ENCODE measurements around the gene CDCP2. TPM values are rescaled to one million over a fixed set of nuclear protein-coding genes. Genes with fewer than 3 reads are reported as not detected.

CDCP2 gene
- total RNA-seq: not detected in 2 replicates

DNA sequence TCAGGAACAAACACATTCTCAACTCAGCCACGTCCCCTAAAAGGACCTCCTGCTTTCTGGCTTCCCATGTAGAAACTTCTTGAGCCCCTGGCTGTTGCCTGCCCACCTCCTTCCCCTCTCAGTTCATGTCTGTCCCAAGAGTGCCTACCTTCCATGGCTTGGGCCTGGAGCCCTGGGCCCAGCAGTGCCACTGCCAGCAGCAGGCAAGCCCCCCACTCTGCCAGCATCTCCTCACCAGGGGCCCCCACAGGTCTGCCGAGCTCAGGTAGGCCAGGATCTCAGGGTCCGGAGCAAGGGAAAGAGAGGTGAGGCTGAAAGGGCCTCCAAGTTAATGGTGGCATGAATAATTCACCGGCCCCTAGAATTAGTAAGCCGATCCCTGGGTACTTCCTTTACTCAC lies at the start of gene CDCP2:
Gene CDCP2 (minus strand): TSS at position 305 of the 400 bp plus-strand sequence. CDS start 78 bp downstream, at position 227.

DNA sequence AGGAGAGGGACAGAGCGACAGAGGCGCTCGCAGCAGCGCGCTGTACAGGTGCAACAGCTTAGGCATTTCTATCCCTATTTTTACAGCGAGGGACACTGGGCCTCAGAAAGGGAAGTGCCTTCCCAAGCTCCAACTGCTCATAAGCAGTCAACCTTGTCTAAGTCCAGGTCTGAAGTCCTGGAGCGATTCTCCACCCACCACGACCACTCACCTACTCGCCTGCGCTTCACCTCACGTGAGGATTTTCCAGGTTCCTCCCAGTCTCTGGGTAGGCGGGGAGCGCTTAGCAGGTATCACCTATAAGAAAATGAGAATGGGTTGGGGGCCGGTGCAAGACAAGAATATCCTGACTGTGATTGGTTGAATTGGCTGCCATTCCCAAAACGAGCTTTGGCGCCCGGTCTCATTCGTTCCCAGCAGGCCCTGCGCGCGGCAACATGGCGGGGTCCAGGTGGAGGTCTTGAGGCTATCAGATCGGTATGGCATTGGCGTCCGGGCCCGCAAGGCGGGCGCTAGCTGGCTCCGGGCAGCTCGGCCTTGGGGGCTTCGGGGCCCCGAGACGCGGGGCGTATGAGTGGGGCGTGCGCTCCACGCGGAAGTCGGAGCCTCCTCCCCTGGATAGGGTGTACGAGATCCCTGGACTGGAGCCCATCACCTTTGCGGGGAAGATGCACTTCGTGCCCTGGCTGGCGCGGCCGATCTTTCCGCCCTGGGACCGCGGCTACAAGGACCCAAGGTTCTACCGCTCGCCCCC lies 47.1 kb upstream of the CDCP2 start, which contains the start of the genes CYB5RL and MRPL37:
Gene CYB5RL (minus strand): TSS at position 266 of the 754 bp plus-strand sequence. CDS start 4,414 bp downstream, outside the sequence.
Gene MRPL37 (plus strand): TSS at position 403 of the 754 bp plus-strand sequence. CDS start 77 bp downstream, at position 480.

Other genes starting within 250 kb of the CDCP2 start
- gene IFT25, start 207.3 kb downstream of the CDCP2 start, total RNA-seq: 15.3 and 16.4 TPM in 2 replicates
- 19.8 and 21.9 TPM in 2 replicates for gene LRRC42, start 206.7 kb downstream of the CDCP2 start, total RNA-seq
- gene LDLRAD1, start 134.8 kb downstream of the CDCP2 start, total RNA-seq: not detected in 2 replicates
- gene TMEM59, start 99.8 kb downstream of the CDCP2 start, total RNA-seq: 189 and 340 TPM in 2 replicates
- 2.2 and 2.7 TPM in 2 replicates for gene TCEANC2, start 99.4 kb downstream of the CDCP2 start, total RNA-seq
- 3.4 and 4.1 TPM in 2 replicates for gene CYB5RL, start 47.0 kb upstream of the CDCP2 start, total RNA-seq
- gene MRPL37, start 47.2 kb upstream of the CDCP2 start, total RNA-seq: 44.0 and 51.0 TPM in 2 replicates

Data from endothelial cell of coronary artery (primary cell).